AG04449 (cell line): ENCODE measurements around the gene IL20RA.
A peak's percentile ranks its signal among the peaks of the same experiment; 100 is the strongest.

ENCODE experiments used
- CTCF ChIA-PET: fragments of 350-600 bp; formaldehyde crosslinking; extraction: SDS; loops from one replicate; lab custom pipeline; 2021; ENCODE audit warnings: antibody characterized with exemption; lab: Yijun Ruan, JAX
- POLR2A ChIA-PET: fragments of 400-600, 350-600 bp; formaldehyde crosslinking; extraction: SDS; loops from one replicate; lab custom pipeline; 2020; ENCODE audit warnings: antibody characterized with exemption, inconsistent platforms; lab: Yijun Ruan, JAX
- DNase-seq: peaks from one replicate; pipeline ENCODE4 v3.0.0-alpha.2; 2010; ENCODE audit warnings: low read depth, low spot score
- H3K4me3 ChIP-seq: 2 replicates; pipeline ENCODE4 v1.5.1; 2011; ENCODE audit warnings: low read depth, mild to moderate bottlenecking, control low read depth, low read length
- CTCF ChIP-seq: IDR thresholded peaks from one replicate; pipeline ENCODE4 v1.5.1; 2011; ENCODE audit warnings: mild to moderate bottlenecking, moderate library complexity, low read length, control low read depth, inconsistent platforms; ENCODE audit not compliant: insufficient read depth; ENCODE audit errors: missing control alignments

IL20RA gene

GRCh38 chr6:136995521-136995920, 49.2 kb downstream of the IL20RA start:
- CTCF ChIA-PET = interaction anchor here (0.8 kb wide), 1 partner anchor 9 kb away, joined by 3 read pairs; no protein-coding TSS in a partner anchor
- no peak for TF ChIP-seq CTCF
- DNase-seq = no peak
- H3K4me3 ChIP-seq = no peak overlapping the region
- POLR2A ChIA-PET = no interaction called here

GRCh38 chr6:136994782-136995181, 50.0 kb downstream of the IL20RA start:
- TF ChIP-seq CTCF = no peak
- CTCF ChIA-PET = interaction anchor here (0.8 kb wide), 1 partner anchor 9 kb away, joined by 3 read pairs; no protein-coding TSS in a partner anchor
- no peak overlapping the region for H3K4me3 ChIP-seq
- POLR2A ChIA-PET = no interaction called here
- no peak for DNase-seq

- no peak overlapping the region for H3K4me3 ChIP-seq
- CTCF ChIA-PET = no interaction called here
- no peak for DNase-seq
- no peak for TF ChIP-seq CTCF
- POLR2A ChIA-PET = no interaction called here
Observed at GRCh38 chr6:136992113-136992512, 52.7 kb downstream of the IL20RA start.

- POLR2A ChIA-PET = no interaction called here
- no peak overlapping the region for H3K4me3 ChIP-seq
Observed at GRCh38 chr6:136991646-136992045, 53.1 kb downstream of the IL20RA start.

GRCh38 chr6:136990754-136991153, 54.0 kb downstream of the IL20RA start:
- POLR2A ChIA-PET = no interaction called here
- H3K4me3 ChIP-seq = no peak overlapping the region

More at GRCh38 chr6:136991646-136992045, 53.1 kb downstream of the IL20RA start:
- TF ChIP-seq CTCF = no peak
- CTCF ChIA-PET = no interaction called here
- no peak for DNase-seq

GRCh38 chr6:136990242-136990578, 54.6 kb downstream of the IL20RA start:
- peak overlapping the region; percentile 35 for H3K4me3 ChIP-seq
- no peak for DNase-seq
- ChIA-PET POLR2A (no interaction called here), CTCF (interaction anchor here (1.4 kb wide), 1 partner anchor 22 kb away, joined by 4 read pairs; no protein-coding TSS in a partner anchor)
- no peak for TF ChIP-seq CTCF

More at GRCh38 chr6:136990754-136991153, 54.0 kb downstream of the IL20RA start:
- DNase-seq = no peak
- CTCF ChIA-PET = interaction anchor here (1.4 kb wide), 1 partner anchor 22 kb away, joined by 4 read pairs; no protein-coding TSS in a partner anchor
- TF ChIP-seq CTCF = no peak
